ENCODE measurements around the gene HELB.

The HELB gene

GRCh38 chr12:66304296-66304900 lies 2.1 kb downstream of the HELB start:
- DNase-seq, result no peak

DNA sequence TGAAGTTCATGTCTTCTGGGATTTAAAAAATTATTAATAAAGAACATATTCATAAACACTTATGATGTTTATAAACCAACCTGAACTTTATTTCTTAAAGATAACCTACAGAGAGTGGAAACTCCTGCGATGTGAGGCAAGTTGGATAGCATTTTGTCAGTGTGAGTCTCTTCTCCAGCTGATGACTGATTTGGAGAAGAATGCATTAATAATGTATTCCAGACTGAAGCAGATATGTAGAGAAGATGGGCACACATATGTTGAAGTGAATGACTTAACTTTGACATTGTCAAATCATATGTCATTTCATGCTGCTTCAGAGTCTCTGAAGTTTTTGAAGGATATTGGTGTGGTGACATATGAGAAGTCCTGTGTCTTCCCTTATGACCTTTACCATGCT lies 7.3 kb downstream of the HELB start:
- DNase-seq, result no peak

DNA sequence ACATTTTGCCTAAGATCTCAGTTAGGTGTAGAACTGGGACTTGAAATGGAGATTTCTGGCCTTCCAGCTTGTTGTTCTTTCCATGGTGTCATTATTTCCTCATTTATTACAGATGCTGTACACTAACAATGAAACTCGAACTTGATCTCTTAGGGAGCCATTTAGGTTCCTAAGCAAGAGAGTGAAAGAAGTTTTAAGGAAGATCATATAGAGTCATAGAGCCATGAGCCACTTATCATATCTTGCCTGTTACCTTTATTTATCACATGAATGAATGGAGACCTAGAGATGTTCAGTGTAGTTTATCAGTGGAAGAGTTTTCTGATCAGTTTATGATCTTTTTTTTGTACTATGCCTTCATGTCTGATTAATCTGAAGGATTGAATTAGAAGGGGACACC lies 9.9 kb downstream of the HELB start:
- no peak for DNase-seq

- no peak for DNase-seq
These were observed 12.0 kb downstream of the HELB start for GRCh38 chr12:66314278-66314677.

- DNase-seq, result no peak
These were observed 17.1 kb downstream of the HELB start for GRCh38 chr12:66319266-66319954.

DNA sequence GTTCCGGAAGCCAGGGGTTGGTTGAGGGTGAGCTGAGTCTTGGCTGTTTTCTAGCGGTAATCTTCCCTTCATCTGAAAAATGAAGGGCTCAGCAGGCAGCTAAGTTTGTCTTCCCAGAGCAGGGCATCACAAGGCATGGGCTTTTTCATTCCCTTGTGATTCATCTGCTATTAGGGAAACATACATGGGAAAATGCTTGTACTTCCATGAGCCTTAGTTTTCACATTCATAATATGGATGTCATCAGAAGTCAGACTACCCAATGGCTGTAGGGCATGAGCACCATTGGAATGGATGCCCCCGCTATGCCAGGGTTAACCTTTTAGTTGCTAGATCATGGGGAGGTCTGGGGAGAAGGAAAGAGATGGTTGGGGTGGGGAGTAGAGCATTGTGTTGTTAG lies 18.7 kb downstream of the HELB start:
- no peak for DNase-seq

DNA sequence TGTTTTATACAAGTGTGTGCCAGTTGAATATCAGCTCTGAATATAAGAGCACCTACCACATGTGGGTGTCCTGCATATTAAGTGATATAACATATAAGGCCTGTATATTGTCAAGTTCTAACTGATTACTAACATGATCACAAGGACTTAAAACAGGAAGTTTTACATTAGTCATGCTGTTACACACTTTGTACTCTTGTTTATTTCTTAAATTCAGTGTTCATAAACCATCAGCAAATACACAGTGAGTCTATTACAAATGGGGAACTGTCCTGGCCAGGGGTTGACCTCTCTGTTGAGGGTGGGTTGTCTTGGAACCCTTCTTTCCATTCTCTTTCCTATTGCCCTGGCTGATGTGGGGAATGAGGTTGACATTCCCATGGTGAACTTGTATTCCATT lies 19.1 kb downstream of the HELB start:
- no peak for DNase-seq

DNA sequence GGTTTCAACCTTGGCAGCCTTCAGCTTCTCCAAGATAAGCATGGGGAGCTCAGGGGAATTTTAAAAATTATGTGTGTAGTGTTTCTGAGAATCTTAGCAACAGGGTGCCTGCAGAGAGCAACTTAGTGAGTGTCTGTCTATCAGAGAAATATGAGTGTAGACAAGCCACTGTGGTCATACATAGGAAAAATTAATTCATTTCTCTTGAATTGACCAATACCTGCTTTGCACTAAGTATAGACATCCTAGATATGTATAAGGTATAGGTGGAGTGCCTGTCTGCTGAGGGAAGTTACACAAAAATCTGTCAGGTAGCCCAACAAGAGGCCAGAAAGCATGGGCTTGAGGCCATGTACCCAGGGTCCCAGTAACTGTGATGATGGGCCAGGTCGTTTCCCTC lies 20.7 kb downstream of the HELB start:
- DNase-seq, result no peak

GRCh38 chr12:66329941-66330340 lies 27.6 kb downstream of the HELB start:
- no peak for DNase-seq

- DNase-seq, result no peak
These were observed 28.7 kb downstream of the HELB start for GRCh38 chr12:66331016-66331415.

DNA sequence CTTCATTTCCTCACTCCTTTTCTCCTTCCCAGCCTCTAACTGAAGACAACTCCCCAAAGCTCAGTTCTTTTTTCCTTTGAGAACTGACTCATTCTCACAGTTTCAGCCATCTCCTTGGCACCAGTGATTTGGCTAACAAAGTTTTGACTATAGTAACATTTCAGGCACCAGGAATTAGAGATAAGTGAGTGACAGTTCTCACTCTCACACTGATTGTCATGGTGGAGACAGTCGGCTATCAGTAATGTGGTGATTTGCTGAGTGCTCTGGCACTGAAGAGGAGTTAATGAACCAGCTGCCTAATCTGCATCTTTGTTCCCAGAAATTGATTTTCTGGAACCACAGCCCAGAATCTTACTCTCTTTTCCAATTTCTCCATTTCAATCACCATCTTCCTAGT lies 29.5 kb downstream of the HELB start:
- no peak for DNase-seq

GRCh38 chr12:66335746-66336145 lies 33.5 kb downstream of the HELB start:
- no peak for DNase-seq

DNA sequence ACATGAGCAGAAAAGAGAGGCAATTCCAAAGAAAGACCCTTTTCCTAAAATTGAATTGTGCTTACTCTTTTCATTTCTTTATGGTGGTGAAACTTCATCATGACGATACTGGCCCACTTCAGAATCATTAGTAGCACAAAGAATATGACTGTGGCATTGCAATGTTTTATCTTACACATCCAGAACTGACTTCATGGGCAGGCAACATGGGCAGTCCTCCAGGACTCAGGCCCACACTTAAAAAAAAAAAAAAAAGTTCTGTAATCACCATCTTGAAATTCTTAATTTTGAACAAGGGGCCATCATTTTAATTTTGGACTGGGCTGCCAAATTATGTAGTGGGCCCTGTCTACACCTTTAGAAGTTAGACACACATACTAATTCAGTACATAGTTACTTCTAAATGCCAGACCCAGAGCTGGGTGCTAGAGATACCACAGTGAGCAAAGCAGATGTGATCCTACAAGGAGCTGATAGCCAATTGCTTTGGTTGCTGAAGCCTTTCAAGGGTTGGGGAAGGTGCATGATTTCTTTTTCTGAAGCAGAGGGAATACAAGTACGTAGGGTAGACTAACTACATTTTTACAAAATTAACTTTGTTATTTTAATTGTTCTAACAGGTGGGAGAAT lies 35.2 kb downstream of the HELB start:
- DNase-seq, result no peak

GRCh38 chr12:66340131-66340530 lies 37.8 kb downstream of the HELB start:
- DNase-seq, result no peak

DNA sequence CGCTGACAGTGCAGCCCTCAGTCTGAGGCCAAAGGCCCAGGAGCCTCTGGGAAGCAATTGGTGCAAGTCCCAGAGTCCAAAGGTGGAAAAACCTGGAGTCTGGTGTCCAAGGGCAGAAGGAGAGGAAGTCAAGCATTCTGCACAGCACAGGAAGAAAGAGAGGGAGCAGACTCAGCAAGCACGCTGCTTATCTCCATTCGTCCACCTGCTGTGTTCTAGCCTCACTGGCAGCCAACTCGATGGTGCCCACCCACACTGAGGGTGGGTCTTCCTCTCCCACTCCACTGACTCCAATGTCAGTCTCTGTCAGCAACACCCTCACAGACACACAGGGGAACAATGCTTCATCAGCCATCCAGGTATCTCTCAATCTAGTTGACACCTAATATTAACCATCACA lies 38.8 kb downstream of the HELB start:
- DNase-seq, result no peak

- DNase-seq, result no peak
These were observed 42.9 kb downstream of the HELB start for GRCh38 chr12:66345212-66345611.

DNA sequence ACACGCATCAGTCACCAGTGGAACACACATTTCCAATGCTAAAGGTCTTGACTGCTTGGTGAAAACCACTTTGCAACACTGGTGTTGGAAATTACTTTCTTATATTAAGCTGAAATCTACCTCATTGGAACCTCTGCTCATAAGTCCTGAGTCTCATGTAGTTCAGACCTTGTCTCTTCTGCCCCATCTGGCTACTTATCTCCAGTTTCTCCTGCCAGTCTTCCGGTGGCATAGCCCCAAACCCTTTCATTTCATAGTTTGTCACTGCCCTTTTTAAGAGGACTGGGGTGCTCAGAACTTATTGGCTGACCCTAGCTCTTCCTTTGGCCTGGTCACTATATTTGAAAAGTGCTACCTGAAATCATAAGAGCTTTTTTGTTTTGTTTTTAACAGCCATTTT lies 43.7 kb downstream of the HELB start:
- no peak for DNase-seq

GRCh38 chr12:66351301-66351700 lies 49.0 kb downstream of the HELB start:
- DNase-seq, result no peak

GRCh38 chr12:66352197-66352596 lies 49.9 kb downstream of the HELB start:
- DNase-seq, result peak in 1 of 2 donors; percentile 12

GRCh38 chr12:66352899-66353298 lies 50.6 kb downstream of the HELB start:
- no peak for DNase-seq

GRCh38 chr12:66354291-66354690 lies 52.0 kb downstream of the HELB start:
- DNase-seq, result no peak

GRCh38 chr12:66359300-66359699 lies 57.0 kb downstream of the HELB start:
- DNase-seq, result no peak

DNA sequence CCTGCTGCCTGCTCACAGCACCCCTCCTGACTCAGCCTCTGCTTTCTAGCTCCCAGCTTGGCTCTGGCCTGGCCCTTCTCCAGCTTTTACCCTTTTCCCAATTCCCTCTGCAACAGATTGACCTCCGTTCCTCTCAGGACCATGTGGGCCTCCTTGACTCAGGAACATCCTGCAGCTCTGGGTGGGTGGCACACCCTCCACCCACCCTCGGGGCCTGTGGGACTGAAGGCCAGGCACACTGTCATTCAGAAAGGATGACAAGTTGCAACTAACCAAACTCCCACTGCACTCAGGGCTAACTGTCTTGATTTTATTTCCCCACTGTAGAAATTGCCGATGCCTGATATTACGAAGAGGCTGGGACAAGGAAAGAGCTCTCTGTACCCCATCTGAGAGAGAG lies 59.4 kb downstream of the HELB start:
- DNase-seq, result no peak

DNA sequence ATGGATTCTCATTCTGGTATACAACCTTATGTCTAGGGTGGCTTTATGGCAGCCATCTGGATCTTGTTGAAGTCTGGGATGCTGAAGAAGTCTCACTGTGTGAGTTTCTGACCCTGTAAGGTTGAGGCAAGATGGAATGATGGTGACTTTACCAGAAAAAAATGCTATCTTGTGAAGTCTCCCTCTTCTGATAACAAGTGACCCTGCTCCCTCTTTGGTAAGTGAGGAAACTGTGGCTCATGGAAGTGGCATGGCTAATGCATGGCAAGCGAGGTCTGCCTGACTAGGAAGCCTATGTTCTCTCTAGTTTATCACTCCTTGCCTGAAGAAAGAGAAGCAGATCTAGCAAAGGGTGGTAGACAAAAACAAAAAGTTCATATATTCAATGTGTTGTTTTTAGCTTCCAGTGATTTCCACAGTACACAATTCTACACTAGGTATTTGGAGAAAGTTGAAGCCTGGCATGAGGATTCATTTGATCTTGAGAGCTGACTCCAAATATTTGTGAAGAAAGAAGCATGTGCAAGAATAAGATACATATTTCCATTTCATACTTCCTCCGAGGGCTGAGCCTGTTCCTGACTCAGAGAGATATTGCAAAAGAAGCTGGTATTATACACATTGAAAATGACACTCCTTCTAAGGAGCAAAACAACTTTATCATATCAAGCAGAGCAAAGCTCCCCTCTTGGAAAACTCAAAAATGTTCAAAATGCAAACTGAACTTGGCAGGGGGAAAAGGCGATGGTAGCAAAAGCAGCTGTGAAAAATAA lies 63.6 kb downstream of the HELB start:
- DNase-seq, result no peak

Measured in bone marrow (tissue), 2 donors.